CD4-positive, alpha-beta T cell treated with Interleukin-4 for 1 hour (primary cell): ENCODE results near the gene ATN1.

Experiments used
- DNase-seq, 2 donors: peaks; one replicate each; pipeline ENCODE4 v3.0.0-alpha.2; 2020 to 2022

The ATN1 gene

DNA sequence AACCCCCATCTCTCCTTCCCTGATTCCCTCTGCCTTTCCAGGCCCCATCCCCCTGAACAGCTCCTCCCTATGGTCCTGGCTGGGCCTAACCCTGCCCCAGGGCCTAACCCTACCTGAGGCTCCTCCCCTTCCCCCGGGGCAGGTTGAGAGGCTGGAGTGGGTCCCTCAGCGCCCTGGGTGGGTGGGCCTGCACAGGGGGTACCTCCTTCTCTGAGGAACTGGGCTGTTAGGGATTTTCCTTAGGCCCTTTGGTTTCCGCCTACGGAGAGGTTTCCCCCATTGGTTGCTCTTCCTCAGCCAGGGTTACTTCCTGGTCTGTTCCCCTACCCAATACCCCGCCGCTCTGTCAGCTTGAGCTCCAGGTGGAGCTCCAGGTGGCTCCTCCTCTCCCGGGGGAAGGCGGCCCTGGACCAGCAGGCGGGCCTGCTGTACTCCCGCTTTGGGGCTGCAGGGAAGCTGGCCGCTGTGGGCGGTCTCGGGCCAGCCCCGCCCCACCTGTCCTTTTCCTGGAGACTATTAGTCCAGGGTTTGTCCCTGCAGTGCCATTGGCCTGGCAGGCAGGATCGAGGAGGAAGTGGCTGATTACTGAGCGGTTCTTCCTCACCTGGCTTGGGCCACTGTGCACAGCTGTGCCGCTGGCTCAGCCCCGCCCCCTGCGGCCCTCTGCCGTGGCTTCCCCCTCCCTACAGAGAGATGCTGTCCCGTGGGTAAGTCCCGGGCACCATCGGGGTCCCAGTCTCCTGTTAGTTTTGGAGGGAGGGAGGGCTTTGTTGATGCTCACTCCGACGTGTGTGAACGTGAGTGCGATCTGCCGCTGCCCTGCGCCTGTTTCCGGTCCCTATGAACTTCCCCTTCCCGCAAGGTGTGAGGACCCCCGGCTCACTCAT, 18.5 kb downstream of the ATN1 start:
- DNase-seq, result peak; percentile 68 to 78

DNA sequence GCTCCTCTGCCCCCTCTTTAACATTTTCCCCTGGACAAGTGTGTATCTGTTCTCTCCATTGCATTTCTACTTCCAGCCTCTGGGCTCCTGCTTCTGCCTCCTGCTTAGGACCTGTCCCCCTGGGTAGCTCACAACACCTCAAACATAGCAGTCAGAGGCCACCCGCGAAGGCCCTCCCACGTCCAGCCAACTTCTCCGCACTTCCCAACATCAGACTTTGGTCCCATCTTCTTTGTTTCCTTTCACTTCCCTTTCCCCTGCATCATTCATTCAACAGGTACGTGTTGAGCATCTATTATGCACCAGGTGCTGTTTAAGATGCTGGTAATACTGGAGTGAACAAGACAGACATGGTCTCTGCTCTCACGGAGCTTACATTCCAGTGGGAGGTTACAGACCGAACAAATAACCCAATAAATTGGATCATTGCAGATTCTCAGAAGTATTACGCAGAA, 19.2 kb downstream of the ATN1 start:
- DNase-seq, result no peak

DNA sequence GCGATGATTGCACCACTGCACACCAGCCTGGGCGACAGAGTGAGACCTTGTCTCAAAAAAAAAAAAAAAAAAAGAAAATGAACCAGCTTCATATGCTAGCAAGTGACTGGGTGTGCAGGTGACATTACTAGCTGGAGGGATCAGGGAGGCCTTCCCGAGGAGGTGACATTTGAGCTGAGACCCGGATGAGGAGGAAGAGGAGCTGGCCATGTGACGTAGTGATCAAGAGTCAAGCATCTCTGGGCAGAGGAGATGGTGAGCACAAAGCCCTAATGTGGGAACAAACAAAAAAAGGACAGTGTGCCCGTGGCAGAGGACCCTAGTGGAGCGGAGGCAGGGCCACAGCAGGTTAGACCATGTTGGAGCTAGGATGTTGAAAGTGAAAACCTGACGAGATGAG, 19.9 kb downstream of the ATN1 start:
- no peak for DNase-seq

DNA sequence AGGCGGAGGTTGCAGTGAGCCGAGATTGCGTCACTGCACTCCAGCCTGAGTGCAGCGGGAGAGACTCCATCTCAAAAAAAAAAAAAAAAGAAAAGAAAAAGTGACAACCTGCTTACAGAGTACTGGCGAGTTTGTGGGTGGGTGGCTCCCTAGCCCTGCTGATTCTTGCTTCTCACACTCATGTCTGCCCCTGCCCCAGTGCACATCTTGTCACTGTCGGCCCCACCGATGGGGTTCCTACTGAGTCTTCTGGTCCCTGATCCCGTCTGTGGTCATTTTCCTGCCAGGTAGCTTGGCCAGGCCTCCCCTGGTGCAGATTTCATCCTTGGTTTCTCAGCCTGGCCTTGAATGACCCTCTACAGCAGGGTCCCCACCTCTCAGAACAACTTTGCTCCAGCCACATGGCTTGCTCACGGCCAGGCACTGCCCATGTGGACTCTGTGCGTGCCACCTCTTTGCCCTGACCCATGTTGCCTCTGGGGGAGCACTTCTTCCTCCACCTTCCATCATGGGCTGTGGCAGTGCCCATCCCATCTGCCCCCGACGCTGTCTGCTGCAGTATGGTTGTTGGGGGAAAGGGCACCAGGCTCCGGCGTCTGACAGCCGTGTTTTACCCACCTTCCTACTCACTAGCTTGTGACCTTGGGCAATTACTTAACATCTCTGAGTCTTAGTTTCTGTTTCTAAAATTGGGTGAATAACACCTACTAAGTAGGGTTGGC, 21.3 kb downstream of the ATN1 start:
- peak; percentile 60 to 62 for DNase-seq

DNA sequence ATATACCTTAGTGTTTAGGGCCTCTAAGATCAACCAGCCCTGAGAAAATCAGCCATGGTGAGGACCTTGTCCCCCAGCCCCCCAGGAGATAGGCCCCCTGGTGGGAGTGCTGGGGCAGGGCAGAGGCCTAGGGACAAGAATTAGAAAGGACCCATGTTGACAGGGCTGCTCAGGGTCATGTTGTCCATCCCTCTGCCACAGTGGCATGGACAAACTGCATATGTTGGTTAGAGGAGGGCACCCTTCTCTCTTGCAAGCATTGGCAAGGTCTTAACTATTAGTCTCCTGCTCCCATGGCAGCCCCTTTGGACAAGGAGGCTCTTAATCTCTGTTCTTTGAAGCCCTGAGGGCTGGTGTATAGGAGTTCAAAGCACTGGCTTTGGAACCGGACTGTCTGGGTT, 22.6 kb downstream of the ATN1 start:
- peak in 1 of 2 donors; percentile 54 for DNase-seq

DNA sequence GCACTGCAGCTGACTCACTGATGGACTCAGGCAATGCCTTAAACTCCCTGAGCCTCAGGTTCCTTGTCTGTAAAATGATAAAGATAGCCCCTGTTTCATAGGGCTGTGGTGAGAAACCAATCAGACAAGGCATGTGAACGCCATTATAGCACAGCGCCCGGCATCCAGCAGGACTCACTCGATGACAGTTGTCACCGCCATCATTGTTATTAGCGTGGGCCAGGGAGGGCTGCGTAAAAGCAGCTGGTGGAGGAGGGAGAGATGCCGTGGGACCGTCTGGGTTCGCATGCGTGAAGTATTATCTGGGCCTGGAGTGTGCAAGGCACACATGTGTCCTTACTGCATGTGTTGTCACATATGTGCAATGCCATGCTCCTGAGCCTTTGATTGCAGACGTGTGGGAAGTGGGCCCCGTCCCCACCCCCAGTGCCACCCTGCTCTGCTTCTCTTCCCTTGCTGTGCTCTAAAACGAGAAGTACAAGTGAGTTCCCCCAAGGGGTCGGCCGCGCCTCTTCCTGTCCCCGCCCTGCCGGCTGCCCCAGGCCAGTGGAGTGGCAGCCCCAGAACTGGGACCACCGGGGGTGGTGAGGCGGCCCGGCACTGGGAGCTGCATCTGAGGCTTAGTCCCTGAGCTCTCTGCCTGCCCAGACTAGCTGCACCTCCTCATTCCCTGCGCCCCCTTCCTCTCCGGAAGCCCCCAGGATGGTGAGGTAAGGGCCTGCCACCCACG, 23.2 kb downstream of the ATN1 start, which contains the start of gene PTPN6:
Gene PTPN6, plus strand, starts transcription at position 546 of the 730 bp plus-strand sequence. Its CDS starts 157 bp downstream, at position 703.
- DNase-seq, result peak; percentile 65 to 77

DNA sequence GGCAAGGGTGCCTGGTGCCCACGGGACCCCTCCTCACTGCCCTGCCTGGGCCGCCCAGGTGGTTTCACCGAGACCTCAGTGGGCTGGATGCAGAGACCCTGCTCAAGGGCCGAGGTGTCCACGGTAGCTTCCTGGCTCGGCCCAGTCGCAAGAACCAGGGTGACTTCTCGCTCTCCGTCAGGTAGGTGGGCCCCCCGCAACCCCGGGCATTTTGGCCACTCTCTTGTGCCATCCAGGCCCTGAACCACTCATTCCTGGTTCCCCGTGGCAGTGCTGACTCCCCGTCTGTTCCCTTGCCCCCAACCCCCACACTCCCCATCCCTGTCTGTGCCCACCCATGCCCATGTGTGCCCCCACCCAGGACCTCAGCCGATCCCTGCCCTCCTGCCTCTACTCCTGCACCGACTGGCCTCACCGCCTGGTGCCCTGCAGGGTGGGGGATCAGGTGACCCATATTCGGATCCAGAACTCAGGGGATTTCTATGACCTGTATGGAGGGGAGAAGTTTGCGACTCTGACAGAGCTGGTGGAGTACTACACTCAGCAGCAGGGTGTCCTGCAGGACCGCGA, 23.9 kb downstream of the ATN1 start:
- DNase-seq, result no peak

DNA sequence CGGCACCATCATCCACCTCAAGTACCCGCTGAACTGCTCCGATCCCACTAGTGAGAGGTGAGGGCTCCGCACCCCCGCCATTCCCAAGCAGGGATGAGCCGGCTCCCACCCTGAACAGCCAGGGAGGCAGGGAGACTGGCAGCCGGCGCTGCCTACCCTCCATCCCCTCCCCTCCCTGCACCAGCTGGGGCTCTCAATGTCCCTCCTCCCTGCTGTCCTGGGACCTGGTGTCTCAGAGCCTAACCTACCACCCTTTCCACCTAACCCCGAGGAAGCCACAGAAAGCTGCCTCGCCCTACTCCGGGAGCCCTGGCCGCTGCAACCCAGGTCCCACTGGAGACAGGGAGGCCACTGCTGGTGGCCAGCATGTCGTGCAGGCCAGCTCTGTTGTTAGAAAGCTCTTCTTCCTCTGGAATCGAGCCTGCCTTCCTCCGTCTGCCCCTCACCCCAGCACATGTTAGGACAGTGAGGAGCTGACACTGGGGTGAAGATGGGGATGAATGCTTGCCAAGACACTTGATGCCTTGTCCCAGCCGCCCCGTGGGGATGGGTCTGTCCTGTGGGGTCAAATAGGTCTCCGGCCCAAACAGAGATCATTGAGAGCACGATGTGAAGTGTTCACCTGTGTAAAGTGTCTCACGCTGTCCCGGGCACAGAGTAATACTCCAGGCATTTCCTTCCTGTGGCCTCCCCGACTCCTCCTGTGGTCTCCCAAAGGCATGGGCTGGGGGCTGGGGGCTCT, 24.5 kb downstream of the ATN1 start:
- DNase-seq, result no peak

DNA sequence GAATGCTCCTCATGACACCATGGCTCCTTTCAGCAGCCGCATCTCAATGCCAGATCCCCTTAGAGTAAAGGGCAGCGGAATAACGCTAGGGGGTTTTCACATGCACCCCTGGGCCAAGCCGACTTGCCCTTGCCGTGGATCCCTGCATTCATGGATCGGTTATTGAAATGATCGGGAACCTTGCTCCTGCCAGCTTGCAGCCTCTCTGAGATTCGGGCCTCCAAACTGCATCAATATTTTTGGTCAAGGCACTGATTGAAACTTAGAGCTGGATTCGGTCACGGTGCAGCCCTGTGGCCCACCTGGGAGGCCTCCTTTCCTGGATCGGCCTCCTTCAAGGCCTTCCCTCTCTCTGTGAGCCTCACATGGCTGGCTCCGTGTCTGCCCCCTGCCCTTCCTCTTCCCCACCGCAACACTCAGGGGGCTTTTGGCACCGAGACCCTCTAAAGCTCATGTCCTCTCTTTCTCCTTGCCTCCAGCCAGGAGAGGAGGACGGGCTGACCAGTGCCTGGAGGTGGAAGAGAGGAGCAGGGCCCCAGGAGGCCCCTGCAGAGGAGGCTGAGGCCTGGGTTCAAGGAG, 25.2 kb downstream of the ATN1 start:
- no peak for DNase-seq

DNA sequence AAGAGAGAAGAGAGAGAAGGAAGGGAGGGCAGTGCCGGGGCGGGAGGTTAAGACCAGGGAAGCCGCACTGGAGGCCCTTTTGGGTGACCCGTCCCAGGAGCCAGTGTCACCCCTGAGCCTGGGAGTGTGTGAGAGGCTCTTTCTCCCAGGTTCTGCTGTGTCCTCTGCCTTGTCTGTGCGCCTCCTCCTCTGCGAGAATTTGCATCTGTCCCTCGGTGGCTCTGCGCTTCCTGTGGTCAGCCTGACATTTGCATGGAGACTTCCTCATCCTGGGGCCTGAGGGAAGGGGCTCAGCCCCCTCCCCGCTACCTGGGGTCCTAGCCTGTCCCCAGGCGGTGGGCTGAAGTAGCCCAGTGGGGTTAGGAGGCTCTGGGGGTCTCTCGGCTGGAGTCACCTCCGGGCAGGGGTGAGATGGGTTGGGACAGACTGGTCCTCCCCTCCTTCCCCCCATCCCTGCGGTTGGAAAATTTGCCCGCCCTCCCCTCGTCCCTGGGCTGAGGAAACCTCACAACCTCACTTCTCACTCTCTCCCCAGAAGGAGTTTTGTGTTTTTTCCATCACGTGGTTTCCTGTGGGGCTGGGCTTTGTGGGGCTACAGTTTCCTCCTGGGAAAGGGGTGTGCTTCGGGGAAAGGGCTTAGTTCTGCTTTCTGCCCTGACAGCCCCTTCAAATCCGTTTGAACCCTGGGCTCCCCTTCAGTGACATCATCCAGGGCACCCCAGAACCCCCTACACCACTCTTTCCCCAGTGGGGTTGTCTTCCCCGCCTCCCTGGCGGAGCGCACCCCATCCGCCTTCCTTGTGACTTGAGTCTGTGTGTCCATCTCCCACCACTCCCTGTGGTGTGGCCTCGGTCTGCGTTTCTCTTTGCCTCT, 25.9 kb downstream of the ATN1 start:
- peak; percentile 84 to 87 for DNase-seq

DNA sequence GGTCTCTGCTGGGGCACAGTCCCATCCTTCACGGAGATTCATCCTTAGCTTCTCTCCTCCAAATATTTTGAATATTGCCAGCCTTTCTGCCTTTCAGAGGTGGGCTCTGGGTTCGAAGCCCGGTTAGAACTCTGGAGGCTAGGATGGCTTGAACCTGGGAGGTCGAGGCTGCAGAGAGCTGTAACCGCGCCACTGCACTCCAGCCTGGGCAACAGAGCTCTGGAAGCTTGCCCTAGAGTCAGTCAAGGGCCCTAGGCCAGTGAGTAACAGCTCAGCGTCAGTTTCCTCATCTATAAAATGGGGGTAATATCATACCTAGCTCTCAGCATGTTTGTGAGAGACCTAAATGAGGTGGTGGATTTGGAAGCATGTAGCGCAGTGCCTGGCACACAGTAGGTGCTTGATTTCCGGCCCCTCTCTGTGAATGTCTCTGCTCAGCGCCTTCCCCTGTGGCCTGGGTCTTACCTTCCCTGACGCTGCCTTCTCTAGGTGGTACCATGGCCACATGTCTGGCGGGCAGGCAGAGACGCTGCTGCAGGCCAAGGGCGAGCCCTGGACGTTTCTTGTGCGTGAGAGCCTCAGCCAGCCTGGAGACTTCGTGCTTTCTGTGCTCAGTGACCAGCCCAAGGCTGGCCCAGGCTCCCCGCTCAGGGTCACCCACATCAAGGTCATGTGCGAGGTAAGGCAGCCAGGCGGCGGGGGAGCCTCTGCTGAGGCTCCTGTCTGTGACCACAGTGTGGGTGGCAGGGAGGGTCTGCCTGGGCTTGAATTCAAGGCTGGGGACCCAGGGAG, 26.8 kb downstream of the ATN1 start:
- no peak for DNase-seq

DNA sequence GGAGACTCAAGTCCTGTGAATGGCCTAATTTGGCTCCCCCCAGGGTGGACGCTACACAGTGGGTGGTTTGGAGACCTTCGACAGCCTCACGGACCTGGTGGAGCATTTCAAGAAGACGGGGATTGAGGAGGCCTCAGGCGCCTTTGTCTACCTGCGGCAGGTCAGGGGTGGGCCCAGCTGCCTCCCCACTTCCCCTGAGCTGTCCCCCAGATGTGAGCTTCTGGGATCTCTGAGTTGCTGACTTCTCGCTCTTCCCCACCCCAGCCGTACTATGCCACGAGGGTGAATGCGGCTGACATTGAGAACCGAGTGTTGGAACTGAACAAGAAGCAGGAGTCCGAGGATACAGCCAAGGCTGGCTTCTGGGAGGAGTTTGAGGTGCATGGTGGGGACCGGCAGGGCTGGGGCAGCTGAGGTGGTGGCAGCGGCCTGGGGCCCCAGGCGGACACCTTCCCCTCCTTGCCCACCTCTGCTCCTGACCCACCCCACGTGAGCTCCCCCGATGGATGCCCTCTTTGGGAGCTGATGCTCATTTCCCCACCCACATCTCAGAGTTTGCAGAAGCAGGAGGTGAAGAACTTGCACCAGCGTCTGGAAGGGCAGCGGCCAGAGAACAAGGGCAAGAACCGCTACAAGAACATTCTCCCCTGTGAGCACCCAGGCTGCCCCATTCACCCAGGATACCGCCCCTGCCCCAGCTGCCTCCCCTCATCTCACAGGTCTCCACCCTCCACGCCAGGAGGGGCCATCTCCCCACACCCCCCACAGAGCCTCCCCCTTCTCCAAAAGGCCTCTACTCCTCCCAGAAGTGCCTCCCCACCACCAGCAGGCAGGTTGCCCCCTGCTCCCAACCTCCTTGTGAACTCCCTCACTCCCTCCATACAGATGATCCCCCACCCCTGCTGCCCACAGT, 27.6 kb downstream of the ATN1 start:
- no peak for DNase-seq

DNA sequence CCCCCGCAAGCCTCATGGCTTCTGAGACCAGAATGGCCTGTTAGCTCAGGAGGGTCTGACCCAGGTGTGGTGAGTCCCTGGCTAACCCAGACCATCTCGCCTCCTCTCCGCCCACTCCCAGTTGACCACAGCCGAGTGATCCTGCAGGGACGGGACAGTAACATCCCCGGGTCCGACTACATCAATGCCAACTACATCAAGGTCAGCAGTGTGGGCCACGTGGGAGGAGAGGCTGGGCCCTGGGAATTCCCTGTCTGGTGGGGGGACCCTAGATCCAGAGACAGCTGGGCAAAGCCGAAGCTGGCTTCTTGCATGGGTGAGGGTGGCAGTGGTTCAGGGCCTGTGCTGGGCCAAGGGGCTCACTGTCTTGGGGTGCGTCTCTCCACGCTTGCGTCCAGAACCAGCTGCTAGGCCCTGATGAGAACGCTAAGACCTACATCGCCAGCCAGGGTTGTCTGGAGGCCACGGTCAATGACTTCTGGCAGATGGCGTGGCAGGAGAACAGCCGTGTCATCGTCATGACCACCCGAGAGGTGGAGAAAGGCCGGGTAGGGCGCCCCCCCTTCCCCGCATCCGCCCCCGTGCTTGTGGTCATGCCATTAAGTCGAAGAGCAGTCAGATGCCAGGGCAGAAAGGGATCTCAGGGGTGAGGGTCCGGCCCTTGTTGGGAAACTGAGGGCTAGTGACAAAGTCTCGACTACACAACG, 28.4 kb downstream of the ATN1 start:
- peak in 1 of 2 donors; percentile 48 for DNase-seq

DNA sequence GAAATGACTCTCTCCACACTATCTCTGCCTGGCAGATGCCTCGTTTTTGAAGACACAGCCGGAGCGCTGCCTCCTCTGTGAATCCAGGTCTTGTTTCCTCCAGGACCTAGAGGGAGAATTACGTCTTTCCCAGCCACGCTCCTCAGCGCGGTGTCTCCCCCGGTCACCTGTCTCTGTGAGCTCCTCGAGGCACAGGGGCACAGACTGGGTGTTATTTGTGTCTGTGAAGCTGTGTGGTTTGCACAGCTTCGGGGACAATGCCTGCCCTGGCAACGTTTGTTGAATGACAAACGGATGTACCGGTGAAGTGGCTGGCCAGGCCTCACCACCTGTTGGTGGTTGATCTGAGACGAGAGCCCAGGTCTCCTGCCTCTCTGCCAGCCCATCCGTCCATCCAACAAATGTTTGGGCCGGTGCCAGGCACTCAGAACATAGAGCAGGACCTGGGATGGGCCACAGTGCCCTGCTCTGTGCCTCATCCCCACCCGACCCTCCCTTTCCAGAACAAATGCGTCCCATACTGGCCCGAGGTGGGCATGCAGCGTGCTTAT, 29.5 kb downstream of the ATN1 start:
- DNase-seq, result peak; percentile 42 to 67

DNA sequence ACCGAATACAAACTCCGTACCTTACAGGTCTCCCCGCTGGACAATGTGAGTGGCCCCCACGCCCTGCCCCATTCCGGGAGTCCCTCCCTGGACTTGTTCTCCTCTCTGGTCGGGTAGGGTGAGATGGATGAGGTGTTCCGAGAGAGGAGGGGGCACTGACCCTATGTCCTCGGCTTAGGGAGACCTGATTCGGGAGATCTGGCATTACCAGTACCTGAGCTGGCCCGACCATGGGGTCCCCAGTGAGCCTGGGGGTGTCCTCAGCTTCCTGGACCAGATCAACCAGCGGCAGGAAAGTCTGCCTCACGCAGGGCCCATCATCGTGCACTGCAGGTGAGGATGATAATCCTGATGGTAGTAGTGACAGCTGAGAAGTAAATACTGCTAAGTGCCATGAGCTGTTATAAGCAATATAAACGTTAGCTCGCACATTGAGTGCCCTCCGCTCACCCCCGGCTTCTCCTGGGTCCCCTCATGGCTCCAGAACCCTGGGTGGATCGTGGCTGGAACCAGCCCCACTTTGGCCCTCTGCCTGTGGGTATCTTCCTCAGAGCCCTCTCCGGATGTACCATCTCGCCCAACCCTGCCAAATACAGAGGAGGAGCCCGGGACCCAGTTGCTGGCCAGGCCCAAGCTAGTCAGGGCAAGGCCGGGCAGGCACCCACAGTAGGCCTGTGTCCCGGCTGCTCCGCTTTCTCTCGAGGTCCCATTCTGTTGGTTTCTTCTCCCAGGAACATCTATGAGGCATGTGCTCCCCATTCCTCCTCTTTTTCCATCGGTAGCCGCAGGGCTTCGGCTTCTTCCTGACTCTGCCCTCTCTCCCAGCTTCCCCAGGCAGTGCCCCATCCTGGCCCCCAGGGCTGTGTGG, 30.2 kb downstream of the ATN1 start:
- DNase-seq, result no peak

DNA sequence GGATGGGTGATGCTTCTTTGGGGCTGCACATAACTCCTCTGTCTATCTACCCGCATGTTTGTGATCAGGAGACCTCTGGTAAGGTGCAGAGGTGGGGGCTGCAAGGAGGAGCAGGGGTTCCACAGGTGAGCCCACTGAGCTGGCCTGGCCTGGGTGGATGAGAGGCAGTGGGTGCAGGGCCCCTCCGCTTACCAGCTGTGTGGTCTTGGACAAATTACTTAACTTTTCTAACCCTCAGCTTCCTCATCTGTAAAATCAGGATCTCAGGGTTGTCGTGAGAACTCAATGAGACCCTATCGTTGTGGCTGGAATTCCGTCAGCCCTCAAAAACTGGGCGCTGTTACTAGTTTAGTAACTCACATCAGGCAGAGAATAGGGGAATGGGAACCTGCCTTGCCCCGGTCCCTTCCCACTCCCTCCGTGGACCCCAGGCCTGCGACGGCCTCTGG, 30.9 kb downstream of the ATN1 start:
- no peak for DNase-seq
